ENCODE data around the gene ADCY3. TPM values are rescaled to one million over a fixed set of nuclear protein-coding genes. Genes with fewer than 3 reads are reported as not detected.

ADCY3 gene
- total and polyA plus RNA-seq, 2 of the 13 experiments (the other 11 are each of a cell fraction or from before 2014, with no cell fraction given): 0.11 to 0.61 TPM

DNA sequence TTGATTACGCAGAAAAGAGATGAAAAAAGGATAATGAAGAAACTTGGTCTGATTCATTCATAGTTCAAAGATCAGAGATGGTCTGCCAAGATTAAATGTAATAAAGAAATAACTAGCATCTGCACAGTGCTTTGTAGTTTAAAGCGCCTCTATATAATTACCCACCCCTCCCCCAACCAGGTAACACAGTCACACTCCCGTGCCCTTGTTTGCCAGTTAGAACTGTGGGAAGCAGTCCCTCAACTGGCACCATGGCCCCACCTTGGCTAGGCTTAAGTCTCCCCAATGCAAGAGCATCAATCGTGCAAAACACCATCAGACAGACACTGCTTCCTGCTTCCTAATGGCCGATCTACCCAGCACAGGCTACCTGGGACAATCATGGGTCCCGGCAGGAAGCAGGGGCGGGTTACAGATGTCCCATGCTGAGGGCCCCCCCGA is 11.6 kb downstream of the ADCY3 start (continued):
- TF ChIP-seq, protein P1, sequence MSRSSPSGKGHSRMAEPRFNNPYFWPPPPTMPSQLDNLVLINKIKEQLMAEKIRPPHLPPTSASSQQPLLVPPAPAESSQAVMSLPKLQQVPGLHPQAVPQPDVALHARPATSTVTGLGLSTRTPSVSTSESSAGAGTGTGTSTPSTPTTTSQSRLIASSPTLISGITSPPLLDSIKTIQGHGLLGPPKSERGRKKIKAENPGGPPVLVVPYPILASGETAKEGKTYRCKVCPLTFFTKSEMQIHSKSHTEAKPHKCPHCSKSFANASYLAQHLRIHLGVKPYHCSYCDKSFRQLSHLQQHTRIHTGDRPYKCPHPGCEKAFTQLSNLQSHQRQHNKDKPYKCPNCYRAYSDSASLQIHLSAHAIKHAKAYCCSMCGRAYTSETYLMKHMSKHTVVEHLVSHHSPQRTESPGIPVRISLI (CRISPR knock-in tag; IDR thresholded peaks at IDR 0.05; ENCODE audit: borderline replicate concordance): no peak

DNA sequence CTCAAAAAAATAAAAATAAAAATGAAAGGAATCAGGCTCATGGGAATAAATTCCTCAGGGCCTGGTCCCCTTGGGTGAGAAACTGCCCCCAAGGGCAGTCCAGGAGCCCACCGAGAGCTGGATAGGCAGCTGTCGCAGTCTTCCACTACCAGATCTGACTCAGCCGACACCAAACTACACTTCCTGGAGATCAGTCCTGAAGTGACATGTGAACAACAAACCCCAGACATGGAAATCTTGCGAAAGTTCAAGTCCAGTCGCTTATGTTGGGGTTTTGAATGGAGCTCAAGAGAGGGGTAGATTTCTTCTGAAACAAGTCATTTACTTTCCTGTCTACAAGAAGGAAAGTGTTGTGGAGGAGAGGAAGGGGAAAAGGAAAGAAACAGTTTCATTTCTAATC is 12.9 kb downstream of the ADCY3 start:
- DNase-seq (ENCODE audit: low spot score): no peak
- intact Hi-C loops (cut with micrococcal nuclease; ENCODE audit: unreplicated experiment) (no loop called here), in situ Hi-C loops (cut with HindIII; ENCODE audit: extremely low pct_ligation_motif_present, low pct_unique_long_range_greater_than_20kb) (no loop called here)
- Histone ChIP-seq H3K4me1 (ENCODE audit: insufficient read depth, low read length) (no peaks in the 10 kb centered on the region), H3K79me2 (ENCODE audit: insufficient read depth, low read length) (no peaks in the 10 kb centered on the region), H2AFZ (ENCODE audit: low read length) (no peak overlapping the region), H3K36me3 (replicated peaks in 1 of 2; ENCODE audit: control insufficient read depth in 1 of 2, insufficient read depth in 2 of 2, low read length in 2 of 2) (no peaks in the 10 kb centered on the region), H3K4me2 (ENCODE audit: low read depth, low read length) (no peak overlapping the region), H3K27ac (ENCODE audit: extremely low read length, insufficient read depth, low read length) (no peak overlapping the region), H3K9ac (ENCODE audit: insufficient read depth, low read depth, low read length) (no peak overlapping the region), H3K9me3 (ENCODE audit: low read length) (no peaks in the 10 kb centered on the region), H3K4me3 (replicated peaks in 1 of 3; ENCODE audit: insufficient read depth in 1 of 3, low read depth in 2 of 3, low read length in 3 of 3) (no peak overlapping the region), H3K27me3 (ENCODE audit: control insufficient read depth in 1 of 2, insufficient read depth in 2 of 2, low read length in 2 of 2) (peaks cover 0 to 28% of the 10 kb centered on the region in 2 experiments; a peak in 3 of 5 replicates), H4K20me1 (ENCODE audit: insufficient read depth, low read length) (no peaks in the 10 kb centered on the region)
- CTCF ChIA-PET (ENCODE audit: low intra/inter-chr PET ratio, low total read pairs): no interaction called here
- BruUV-seq (replicated peaks): no TSS peak
- FAIRE-seq: no peak
- 36% methylated on average over 5 of the region's 5 CpGs for WGBS (ENCODE audit: low lambda C conversion rate)
- POLR2A ChIA-PET: no interaction called here
- ATAC-seq: no peak
- TF ChIP-seq SOX6 (IDR thresholded peaks at IDR 0.05) (no peak), SOX6 (CRISPR knock-in tag; IDR thresholded peaks at IDR 0.05) (no peak), TBX2 (CRISPR knock-in tag; IDR thresholded peaks at IDR 0.05; ENCODE audit: borderline replicate concordance) (no peak), CBX1 (IDR thresholded peaks at IDR 0.05; ENCODE audit: low read depth) (no peak), ISL2 (CRISPR knock-in tag; IDR thresholded peaks at IDR 0.05) (no peak), GABPB1 (CRISPR knock-in tag; IDR thresholded peaks at IDR 0.05) (no peak), ZIK1 (CRISPR knock-in tag; IDR thresholded peaks at IDR 0.05; ENCODE audit: borderline replicate concordance, low read depth) (no peak), ZNF83 (CRISPR knock-in tag; IDR thresholded peaks at IDR 0.05; ENCODE audit: borderline replicate concordance) (no peak), RBFOX2 (IDR thresholded peaks at IDR 0.05; ENCODE audit: low read depth, low read length) (no peak), PAWR (CRISPR knock-in tag; IDR thresholded peaks at IDR 0.05; ENCODE audit: borderline replicate concordance) (no peak), NCOA1 (CRISPR knock-in tag; IDR thresholded peaks at IDR 0.05) (no peak), TOPORS (CRISPR knock-in tag; IDR thresholded peaks at IDR 0.05) (no peak), PLRG1 (conservative IDR thresholded peaks at IDR 0.05) (no peak)
- TF ChIP-seq, protein P2, sequence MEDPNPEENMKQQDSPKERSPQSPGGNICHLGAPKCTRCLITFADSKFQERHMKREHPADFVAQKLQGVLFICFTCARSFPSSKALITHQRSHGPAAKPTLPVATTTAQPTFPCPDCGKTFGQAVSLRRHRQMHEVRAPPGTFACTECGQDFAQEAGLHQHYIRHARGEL (CRISPR knock-in tag; IDR thresholded peaks at IDR 0.05): no peak
- TF ChIP-seq, protein P3, sequence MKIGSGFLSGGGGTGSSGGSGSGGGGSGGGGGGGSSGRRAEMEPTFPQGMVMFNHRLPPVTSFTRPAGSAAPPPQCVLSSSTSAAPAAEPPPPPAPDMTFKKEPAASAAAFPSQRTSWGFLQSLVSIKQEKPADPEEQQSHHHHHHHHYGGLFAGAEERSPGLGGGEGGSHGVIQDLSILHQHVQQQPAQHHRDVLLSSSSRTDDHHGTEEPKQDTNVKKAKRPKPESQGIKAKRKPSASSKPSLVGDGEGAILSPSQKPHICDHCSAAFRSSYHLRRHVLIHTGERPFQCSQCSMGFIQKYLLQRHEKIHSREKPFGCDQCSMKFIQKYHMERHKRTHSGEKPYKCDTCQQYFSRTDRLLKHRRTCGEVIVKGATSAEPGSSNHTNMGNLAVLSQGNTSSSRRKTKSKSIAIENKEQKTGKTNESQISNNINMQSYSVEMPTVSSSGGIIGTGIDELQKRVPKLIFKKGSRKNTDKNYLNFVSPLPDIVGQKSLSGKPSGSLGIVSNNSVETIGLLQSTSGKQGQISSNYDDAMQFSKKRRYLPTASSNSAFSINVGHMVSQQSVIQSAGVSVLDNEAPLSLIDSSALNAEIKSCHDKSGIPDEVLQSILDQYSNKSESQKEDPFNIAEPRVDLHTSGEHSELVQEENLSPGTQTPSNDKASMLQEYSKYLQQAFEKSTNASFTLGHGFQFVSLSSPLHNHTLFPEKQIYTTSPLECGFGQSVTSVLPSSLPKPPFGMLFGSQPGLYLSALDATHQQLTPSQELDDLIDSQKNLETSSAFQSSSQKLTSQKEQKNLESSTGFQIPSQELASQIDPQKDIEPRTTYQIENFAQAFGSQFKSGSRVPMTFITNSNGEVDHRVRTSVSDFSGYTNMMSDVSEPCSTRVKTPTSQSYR (CRISPR knock-in tag; IDR thresholded peaks at IDR 0.05; ENCODE audit: borderline replicate concordance): no peak
- TF ChIP-seq, protein P4, sequence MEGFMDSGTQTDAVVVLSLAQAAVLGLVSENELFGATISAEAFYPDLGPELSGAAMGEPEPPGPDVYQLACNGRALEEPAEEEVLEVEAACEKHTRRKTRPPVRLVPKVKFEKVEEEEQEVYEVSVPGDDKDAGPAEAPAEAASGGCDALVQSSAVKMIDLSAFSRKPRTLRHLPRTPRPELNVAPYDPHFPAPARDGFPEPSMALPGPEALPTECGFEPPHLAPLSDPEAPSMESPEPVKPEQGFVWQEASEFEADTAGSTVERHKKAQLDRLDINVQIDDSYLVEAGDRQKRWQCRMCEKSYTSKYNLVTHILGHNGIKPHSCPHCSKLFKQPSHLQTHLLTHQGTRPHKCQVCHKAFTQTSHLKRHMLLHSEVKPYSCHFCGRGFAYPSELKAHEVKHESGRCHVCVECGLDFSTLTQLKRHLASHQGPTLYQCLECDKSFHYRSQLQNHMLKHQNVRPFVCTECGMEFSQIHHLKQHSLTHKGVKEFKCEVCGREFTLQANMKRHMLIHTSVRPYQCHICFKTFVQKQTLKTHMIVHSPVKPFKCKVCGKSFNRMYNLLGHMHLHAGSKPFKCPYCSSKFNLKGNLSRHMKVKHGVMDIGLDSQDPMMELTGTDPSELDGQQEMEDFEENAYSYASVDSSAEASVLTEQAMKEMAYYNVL (CRISPR knock-in tag; IDR thresholded peaks at IDR 0.05; ENCODE audit: borderline replicate concordance): no peak

All from HepG2 (cell line).